ENCODE results near the gene DRGX.

Gene DRGX

DNA sequence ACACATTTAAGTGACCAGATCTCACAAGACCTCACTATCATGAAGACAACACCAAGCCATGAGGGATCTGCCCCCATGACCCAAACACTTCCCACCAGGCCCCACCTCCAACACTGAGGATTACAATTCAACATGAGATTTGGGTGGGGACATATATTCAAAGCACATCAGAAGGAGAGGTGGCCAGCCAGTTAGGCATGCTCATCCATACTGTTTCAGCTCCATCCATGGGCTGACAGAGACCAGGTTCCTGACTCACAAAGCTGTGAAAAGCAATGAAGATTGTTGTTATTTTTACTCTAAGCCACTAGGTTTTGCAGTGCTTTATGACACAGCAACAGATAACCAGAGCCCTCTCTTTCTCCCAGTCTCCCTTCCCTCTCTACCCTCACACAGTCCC, 60.9 kb downstream of the DRGX start:
- POLR2A ChIA-PET: no interaction called here
- no peak for DNase-seq (ENCODE audit: low read depth, low spot score)
- CTCF ChIA-PET: no interaction called here
- TF ChIP-seq, protein P1, sequence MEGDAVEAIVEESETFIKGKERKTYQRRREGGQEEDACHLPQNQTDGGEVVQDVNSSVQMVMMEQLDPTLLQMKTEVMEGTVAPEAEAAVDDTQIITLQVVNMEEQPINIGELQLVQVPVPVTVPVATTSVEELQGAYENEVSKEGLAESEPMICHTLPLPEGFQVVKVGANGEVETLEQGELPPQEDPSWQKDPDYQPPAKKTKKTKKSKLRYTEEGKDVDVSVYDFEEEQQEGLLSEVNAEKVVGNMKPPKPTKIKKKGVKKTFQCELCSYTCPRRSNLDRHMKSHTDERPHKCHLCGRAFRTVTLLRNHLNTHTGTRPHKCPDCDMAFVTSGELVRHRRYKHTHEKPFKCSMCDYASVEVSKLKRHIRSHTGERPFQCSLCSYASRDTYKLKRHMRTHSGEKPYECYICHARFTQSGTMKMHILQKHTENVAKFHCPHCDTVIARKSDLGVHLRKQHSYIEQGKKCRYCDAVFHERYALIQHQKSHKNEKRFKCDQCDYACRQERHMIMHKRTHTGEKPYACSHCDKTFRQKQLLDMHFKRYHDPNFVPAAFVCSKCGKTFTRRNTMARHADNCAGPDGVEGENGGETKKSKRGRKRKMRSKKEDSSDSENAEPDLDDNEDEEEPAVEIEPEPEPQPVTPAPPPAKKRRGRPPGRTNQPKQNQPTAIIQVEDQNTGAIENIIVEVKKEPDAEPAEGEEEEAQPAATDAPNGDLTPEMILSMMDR (IDR thresholded peaks at IDR 0.05; ENCODE audit: insufficient read depth, low read length, missing control alignments): no peak
- no peak overlapping the region for H3K4me3 ChIP-seq (ENCODE audit: low read depth, low read length)

- TF ChIP-seq, protein P1 (IDR thresholded peaks at IDR 0.05; ENCODE audit: insufficient read depth, low read length, missing control alignments): no peak
- no peak overlapping the region for H3K4me3 ChIP-seq (ENCODE audit: low read depth, low read length)
- CTCF ChIA-PET: no interaction called here
- POLR2A ChIA-PET: no interaction called here
- DNase-seq (ENCODE audit: low read depth, low spot score): no peak
Observed at GRCh38 chr10:49333192-49333591, 62.7 kb downstream of the DRGX start.

GRCh38 chr10:49332768-49333167, 63.1 kb downstream of the DRGX start:
- ChIA-PET POLR2A (no interaction called here), CTCF (no interaction called here)
- DNase-seq (ENCODE audit: low read depth, low spot score): no peak
- no peak overlapping the region for H3K4me3 ChIP-seq (ENCODE audit: low read depth, low read length)
- TF ChIP-seq, protein P1 (IDR thresholded peaks at IDR 0.05; ENCODE audit: insufficient read depth, low read length, missing control alignments): no peak

DNA sequence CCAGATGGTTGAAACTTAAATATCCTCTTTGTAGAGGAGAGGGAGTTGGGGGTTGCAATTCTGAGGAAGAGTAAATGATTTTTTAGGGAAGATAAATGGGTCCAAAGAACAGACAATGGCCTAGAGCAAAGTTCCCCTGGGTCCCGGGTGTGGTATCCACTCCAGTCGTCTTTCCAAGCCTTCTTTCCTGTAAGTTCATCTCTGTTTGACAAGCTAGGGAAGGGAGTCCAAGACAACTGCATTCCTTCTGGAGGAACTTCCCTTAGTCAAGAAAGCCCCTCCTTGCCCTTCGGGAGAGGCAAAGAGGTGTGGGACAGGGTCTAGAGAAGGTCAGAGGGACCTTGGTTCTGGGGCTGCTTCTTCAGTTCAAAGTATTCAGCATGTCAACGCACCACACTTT, 63.6 kb downstream of the DRGX start:
- CTCF ChIA-PET: no interaction called here
- no peak overlapping the region for H3K4me3 ChIP-seq (ENCODE audit: low read depth, low read length)
- POLR2A ChIA-PET: no interaction called here
- TF ChIP-seq, protein P1 (IDR thresholded peaks at IDR 0.05; ENCODE audit: insufficient read depth, low read length, missing control alignments): no peak
- no peak for DNase-seq (ENCODE audit: low read depth, low spot score)

DNA sequence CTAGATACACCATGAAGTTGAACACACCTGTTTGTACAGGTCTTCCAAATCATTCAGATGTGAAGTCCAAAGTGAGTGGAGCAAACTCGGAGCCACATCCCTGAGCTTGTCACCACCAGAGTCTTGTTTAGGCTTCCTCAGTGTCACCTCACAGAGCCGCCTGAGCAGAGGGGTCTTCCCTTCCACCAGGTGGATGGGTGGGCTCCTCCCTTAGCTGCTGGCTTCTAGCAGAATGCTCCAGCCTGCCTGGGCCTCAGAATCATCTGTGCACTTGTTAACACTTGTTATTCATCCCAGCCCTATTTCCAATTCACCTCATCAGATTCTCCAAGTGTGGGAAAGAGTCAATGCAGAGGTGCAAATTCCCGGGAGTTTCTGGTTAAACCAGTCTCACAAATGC, 64.5 kb downstream of the DRGX start:
- TF ChIP-seq, protein P1 (IDR thresholded peaks at IDR 0.05; ENCODE audit: insufficient read depth, low read length, missing control alignments): no peak
- DNase-seq (ENCODE audit: low read depth, low spot score): no peak
- no peak overlapping the region for H3K4me3 ChIP-seq (ENCODE audit: low read depth, low read length)
- ChIA-PET POLR2A (no interaction called here), CTCF (no interaction called here)

DNA sequence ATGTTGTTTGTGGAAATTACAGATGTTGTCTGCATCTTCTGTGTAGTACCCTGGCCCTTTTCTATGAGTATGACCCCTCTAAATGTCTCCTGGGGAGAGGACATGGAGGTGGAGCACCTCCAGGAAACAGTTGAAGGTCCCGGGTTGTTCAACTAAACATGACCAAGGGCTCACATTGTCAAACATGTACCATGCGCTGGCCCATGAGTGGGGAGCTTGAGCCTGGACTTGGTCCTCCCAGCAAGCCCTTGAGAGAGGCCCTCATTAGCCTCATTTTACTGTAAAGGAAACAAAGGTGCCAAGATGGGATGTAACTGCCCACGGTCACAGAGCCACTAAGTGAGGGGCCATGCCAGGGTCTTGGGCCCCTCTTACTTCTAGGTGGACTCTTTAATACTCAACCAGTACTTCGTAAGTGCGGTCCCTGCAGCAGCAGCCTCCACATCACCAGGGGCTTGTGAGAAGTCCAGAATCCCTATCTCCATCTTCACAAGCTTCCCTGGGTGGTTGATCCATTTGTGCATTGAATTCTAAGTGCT, 65.7 kb downstream of the DRGX start:
- TF ChIP-seq, protein P1 (IDR thresholded peaks at IDR 0.05; ENCODE audit: insufficient read depth, low read length, missing control alignments): no peak
- H3K4me3 ChIP-seq (ENCODE audit: low read depth, low read length): no peak overlapping the region
- no peak for DNase-seq (ENCODE audit: low read depth, low spot score)
- POLR2A ChIA-PET: no interaction called here
- CTCF ChIA-PET: no interaction called here
